CD4-positive, alpha-beta T cell treated with Interleukin-12 subunit alpha and Interleukin-12 subunit beta, for 1 hour (primary cell): ENCODE measurements around the gene ATP1A4.
"Not testable (repeated sequence)": the region's sequence is repeated elsewhere in the genome, so short reads cannot be mapped to it uniquely, and the experiment has no call there.

ENCODE experiments used
- DNase-seq: peaks from one replicate; pipeline ENCODE4 v3.0.0-alpha.2; 2020

The ATP1A4 gene

DNA sequence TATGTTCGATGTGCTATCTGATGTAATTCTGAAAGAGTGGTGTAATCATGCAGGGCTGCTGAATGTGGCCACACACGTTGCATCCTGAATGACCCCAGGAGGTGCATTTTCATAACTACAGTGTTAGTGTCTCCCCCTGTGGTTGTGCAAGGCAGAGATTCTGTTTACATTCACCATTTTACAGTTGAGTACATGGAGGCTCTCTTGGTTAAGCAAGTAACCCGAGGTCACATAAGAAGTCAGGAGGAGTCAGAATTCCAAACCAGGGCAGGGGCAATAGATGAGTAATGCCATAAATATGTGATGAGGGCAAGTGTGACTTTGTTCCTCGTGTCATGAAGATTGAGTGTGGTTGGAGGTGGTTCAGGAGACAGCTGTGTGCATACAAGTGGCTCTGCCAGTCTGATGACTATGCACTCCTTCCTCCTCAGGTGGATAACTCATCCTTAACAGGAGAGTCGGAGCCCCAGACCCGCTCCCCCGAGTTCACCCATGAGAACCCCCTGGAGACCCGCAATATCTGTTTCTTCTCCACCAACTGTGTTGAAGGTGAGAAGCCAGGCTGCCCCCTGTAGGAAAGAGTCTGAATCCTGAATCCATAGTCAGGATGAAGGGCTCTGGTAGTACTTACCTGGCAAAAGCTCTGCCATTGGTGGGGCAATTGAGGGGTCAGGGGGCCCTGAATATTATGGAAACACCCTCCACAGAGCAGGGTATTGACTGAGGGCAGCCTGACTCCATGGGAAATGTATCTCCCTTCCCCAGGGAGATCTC lies 26.5 kb upstream of the ATP1A4 start:
- no peak for DNase-seq

DNA sequence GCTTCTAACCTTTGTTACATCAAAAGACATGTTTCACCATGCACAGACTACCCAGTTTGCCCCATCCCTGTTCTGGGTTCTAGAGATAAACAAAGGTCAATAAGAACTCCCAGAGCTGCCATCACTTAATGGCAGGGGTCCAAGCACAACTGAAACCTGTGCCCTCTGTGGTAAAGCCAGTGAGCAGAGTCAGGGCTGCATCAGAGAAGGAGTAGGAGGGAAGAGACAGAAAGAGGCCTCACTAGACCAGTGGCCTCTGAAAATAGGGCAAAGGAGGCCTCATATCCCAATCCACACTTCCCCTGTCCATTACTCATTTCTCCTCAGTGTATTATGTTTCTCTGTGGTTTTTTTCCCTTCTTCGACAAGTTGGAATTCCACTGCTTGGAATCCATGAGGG lies 25.7 kb upstream of the ATP1A4 start:
- no peak for DNase-seq

DNA sequence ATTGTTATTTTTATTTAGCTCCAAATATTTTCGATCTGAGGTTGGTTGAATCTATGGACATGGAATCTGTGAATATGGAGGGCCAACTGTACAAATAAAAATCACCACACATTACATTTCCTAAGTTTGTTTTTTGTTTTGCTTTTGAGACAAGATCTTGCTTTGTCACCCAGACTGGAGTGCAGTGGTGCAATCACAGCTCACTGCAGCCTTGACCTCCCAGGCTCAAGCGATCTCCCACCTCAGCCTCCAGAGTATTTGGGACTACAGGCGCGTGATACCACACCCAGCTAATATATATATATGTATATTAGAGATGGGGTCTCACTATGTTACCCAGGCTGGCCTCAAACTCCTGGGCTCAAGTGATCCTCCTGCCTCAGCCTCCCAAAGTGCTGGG lies 25.1 kb upstream of the ATP1A4 start:
- DNase-seq: not testable (repeated sequence)

DNA sequence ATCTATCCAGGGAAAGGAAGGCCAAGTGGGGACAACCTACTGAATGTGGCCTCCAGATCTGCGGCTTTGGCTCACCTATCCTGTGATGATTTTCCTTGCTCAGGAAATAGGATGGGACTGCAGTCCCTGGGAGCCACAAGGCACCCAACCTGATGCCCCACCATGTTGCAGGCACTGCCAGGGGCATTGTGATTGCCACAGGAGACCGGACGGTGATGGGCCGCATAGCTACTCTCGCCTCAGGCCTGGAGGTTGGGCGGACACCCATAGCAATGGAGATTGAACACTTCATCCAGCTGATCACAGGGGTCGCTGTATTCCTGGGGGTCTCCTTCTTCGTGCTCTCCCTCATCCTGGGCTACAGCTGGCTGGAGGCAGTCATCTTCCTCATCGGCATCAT lies 24.0 kb upstream of the ATP1A4 start:
- no peak for DNase-seq

DNA sequence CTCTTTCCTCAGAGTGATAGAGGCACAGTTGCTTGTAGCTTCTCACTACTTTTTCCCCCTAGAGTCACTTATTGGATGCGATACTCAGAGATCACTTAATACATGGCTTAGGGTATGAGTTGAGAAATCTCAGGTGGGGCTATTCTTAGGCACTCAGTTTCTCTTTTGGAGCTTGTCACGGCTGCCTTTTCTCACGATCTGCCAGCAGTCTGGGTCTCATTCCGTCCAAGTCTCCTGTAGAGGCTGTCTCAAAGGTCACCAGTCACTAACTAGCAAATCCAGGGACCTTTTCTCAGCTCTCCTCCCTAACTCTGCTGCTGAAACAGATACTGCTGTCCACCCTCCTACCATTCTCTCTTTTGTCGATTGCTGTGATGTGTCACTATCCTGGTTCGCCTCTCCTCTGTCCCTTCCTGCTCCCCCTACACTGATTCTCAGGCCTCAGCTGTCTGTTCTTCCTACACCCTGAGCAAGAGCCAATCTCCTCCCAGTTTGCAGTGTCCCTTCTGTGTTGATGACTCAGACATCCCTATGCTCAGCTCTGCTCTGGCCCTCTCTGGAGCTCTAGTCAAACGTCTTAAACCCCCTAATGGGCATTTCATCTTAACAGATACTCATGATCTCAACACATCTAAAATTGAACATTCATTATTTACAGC lies 23.4 kb upstream of the ATP1A4 start:
- no peak for DNase-seq

DNA sequence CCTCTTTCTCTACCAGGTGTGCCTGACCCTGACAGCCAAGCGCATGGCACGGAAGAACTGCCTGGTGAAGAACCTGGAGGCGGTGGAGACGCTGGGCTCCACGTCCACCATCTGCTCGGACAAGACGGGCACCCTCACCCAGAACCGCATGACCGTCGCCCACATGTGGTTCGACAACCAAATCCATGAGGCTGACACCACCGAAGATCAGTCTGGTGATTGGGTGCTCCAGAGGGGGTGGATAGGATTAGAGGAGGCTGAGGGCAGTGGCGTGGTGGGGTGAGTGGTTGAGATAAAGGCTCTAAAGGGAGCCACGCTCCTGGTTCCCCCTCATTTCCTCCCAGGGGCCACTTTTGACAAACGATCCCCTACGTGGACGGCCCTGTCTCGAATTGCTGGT lies 22.8 kb upstream of the ATP1A4 start:
- DNase-seq: no peak

DNA sequence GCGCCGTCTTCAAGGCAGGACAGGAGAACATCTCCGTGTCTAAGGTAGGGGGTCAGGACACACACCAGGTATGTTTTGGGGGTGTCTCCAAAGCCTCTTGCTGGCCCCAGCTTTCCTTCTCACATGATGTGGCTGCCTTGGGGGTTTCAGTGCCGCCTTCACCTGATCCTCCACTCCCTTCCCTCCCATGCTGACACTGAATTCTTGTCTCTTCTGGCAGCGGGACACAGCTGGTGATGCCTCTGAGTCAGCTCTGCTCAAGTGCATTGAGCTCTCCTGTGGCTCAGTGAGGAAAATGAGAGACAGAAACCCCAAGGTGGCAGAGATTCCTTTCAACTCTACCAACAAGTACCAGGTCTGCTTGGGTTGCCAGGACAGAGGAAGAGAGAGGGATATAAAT lies 22.4 kb upstream of the ATP1A4 start:
- DNase-seq: no peak

DNA sequence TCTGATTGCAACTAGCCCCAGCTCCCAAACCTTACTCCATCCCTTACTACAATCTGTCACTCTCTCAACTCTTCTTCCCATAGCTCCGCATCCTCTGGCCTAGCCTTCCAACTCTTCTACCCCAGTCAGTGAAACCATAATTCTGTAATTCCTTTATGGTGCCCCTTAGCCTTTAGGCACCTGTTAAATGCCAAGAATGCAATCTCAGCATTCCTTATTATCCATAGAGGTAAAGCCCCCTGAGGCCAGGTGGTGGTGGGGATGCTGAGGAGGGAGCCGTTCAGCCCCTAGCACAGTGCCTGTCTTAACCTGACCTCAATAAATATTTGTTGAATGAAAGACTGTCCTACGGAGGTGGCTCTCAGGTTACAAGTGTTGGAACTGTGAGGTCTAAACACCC lies 21.8 kb upstream of the ATP1A4 start:
- no peak for DNase-seq

DNA sequence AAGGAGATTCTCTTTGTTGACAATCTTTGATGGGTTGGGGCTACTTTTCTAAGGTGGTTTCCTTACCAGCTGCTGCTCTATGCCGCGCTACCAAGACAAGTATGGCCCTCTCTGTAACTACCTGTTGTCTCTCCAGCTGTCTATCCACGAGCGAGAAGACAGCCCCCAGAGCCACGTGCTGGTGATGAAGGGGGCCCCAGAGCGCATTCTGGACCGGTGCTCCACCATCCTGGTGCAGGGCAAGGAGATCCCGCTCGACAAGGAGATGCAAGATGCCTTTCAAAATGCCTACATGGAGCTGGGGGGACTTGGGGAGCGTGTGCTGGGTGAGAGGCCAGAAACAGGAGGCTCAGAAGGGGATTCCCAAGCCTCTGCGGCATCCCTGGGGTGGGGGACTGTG lies 21.4 kb upstream of the ATP1A4 start:
- no peak for DNase-seq

DNA sequence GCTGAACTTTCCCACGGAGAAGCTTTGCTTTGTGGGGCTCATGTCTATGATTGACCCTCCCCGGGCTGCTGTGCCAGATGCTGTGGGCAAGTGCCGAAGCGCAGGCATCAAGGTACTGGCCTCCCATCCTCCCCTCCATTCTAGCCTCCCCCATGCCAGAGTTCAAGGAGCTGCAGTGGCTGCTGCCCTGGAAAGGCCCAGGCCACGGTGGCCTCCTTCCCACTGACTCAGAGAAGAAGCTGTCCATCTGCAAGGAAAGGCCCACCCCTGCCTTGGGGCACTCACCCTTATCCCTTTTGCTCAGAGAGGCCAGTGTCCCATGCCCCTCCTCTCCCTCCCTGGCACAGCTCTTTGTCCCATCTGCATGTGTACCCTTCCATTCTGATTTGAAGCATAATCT lies 20.9 kb upstream of the ATP1A4 start:
- no peak for DNase-seq

DNA sequence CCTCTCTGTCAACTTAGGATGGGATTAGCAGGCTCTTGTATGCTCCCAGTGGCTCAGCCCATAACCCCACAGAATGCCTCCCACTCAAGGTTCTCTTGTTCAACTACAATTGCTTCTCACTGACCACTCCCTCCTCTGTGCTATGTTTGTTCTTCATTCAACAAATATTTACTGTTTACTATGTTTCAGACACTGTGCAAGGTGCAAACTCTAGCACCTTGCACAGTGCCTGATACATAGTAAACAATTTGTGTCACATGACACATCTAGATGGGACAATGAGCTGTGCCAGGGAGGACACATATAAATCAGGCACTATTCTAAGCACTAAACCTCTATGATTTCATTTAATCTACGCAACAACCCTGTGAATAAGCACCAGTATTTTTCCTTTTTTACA lies 20.5 kb upstream of the ATP1A4 start:
- DNase-seq: no peak

DNA sequence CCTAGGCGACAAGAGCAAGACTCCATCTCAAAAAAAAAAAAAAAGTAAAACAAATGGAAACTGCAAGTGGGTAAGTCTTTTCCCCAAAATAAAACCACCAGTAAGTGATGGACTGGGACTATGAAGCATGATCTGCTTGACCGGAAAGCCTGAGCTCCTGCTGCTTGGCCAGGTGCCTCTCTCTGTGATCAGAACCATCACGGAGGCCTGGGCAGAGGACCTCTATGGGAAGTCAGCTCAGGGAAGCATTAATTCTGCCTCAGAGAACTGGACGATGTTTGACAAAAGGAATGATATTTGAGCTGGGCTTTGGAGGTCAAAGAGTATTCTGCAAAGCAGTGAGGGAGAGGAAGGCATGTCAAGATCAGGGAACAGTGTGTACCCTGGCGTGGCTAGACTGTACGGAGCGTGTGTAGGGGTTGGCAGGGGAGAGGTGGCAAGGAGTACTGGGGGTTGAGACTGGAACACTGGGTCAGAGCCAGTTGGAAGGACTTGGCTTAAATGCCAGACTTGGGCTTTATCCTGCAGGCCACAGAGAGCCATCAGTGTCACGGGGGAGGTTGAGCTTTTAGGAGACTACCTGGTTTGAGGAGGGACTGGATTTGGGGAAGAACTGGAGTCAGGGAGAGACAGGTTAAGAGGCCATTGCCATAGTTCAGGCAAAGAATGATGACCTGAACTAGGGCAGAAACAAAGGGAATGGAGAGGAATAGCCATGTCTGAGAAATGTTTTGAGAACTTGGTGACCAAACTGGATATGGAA lies 19.4 kb upstream of the ATP1A4 start:
- DNase-seq: no peak

DNA sequence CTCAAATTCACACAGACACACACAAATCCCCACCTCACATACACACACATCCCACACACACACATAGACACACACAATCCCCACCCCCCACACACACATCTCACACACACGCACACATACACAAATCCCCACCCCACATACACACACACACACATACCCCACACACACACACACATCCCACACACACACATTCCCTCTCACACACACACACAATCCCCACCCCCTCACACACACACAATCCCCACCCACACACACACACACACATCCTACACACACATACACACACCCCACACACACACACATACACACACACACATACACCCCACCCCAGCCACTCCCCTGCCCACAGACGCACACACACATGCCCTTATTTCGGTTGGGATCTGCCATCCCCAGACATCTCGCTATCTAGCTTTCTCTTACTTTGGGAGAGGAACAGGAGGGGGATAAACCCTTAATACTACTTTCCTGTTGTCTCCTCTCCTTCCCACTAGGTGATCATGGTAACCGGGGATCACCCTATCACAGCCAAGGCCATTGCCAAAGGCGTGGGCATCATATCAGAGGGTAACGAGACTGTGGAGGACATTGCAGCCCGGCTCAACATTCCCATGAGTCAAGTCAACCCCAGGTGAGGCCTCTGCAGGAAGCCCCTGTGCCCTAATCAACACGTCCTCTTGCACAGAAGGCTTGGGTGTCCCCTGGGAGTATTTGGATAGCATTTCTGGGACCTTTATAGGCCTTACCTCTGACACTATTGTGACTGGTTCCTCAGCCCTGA lies 17.2 kb upstream of the ATP1A4 start:
- DNase-seq: no peak

DNA sequence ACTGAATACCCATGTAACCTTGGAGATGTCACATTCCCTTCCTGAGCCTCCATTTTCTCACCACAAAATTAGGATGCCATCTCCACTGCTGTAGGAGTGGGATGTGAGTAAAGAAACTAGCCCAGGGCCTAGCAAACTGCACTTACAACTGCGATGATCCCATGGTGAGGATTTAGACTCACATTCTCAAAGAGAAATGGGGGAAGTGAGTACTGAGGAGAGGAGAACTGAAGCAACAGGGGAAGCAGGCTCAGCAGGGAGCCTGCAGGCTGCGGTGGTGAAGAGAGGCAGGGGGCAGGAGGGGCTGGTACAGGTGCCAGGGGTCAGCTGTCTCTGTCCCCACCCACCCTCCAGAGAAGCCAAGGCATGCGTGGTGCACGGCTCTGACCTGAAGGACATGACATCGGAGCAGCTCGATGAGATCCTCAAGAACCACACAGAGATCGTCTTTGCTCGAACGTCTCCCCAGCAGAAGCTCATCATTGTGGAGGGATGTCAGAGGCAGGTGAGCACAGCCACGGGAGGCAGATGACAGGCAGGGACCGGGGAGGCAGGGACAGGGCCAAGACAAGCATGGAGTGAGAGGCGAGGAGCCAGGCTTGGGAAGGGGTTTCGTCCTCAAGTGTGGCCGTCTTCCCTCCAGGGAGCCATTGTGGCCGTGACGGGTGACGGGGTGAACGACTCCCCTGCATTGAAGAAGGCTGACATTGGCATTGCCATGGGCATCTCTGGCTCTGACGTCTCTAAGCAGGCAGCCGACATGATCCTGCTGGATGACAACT lies 16.4 kb upstream of the ATP1A4 start:
- DNase-seq: no peak

DNA sequence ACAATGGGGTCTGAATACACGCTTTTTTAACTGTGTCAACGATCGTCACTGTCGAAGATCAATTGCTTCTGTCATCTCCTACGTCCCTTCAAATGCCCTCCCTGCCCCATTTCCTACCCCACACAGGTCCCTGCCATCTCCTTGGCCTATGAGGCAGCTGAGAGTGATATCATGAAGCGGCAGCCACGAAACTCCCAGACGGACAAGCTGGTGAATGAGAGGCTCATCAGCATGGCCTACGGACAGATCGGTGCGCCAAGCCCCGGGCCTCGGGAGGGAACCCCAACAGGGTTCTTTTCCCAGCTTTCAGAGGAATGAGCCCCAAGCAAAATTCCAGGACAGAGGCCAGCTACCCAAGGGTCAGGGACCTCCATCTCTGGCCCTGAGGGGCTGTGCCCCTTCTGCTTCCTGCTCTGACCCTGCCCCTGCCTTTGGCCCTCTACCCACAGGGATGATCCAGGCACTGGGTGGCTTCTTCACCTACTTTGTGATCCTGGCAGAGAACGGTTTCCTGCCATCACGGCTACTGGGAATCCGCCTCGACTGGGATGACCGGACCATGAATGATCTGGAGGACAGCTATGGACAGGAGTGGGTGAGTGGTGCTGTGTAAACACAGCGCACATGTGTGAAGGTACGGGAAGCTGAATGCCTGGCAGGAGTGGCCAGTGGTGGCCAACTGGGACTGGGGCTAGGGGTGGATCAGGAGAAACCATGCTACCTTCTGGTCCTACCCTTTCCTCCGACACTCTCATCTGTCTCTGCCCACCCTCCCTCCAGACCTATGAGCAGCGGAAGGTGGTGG lies 15.1 kb upstream of the ATP1A4 start:
- no peak for DNase-seq

DNA sequence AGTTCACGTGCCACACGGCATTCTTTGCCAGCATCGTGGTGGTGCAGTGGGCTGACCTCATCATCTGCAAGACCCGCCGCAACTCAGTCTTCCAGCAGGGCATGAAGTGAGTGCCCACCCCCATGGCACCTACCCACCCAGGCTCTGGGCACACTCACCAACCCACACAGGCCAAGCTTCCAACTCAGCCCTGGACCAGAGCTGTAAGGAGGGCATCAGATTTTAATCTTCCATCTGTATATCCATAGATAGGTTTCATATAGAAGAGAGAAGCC lies 14.5 kb upstream of the ATP1A4 start:
- DNase-seq: no peak

DNA sequence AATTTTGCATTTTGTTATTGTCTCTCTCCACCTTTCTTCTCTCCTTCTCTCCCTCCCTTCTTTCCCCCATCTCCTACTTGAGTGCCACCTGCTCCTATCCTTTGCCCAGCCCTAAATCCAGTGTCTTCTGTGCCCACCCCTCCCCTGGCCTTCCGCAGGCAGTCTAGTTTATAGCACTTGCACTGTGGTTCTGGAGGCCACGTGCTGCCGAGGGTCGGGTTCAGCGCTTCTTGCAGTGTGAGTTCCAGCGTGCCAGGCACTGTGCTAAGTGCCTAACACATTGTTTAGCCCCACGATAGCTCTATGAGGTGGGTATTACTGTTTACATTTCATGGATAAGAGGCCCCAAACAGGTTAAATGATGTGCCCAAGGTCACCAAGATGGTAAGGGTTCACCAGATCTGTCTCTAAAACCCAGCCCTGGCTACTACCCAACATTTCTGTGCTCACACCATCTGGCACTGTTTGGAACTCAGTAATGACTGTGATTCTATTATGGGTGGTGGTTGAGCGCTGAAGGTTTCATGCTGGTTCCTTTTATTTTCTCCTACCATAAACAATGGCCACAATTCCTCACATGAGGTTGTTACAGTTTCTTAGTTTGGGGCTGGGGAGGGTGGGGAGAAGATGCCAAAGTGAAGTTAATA lies 14.1 kb upstream of the ATP1A4 start:
- DNase-seq: no peak

DNA sequence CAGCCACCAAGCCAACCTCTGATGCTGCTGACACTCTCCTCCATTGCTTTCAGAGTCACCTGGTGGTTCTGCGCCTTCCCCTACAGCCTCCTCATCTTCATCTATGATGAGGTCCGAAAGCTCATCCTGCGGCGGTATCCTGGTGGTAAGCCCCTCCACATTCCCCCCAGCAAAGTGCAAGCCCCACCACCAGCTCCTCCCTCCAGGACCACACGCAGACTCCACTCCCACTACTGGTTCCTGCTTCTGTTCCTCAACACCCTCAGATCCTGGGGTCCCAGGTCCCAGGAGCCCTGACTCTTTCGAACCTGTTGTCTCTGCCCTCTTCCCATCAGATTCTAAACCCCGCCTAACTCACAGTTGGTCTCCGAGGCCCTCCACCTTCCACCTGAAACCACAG lies 11.6 kb upstream of the ATP1A4 start:
- no peak for DNase-seq

DNA sequence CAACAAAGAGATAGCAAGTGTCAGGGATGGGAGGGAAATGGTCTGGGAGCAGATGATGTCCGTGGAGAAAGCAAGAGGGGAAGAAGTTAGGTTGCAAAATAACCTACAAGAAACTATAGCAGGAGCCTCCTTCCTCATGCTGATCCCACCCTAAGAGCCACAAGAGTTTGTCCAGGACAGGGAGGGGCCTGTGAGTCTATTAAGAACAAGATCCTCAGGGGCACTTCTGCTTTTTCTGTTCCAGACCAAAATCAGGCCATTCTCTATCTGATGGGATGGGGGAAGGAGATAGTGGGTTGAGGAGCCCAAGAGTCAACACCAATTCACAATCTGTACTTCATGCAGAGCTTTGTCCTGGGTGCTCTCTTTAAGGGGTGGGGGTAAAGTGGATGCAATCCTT lies 7.7 kb upstream of the ATP1A4 start:
- DNase-seq: no peak

DNA sequence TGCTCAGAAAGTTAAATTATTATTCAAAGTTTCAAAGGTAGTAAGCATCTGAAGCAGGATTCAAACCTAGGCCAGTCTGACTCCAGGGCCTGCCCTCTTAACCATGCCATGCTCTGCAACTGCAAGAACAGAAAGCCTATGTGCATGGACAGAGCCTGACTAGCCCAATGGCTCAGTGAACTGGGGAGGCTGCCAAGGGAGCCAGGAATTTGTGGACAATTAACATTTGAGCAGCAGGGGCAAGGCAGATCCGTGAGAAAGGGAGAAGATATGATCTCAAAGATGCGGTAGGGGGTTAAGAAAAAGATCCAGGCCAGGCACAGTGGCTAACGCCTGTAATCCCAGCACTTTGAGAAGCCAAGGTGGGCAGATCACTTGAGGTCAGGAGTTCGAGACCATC lies 6.5 kb upstream of the ATP1A4 start:
- no peak for DNase-seq

DNA sequence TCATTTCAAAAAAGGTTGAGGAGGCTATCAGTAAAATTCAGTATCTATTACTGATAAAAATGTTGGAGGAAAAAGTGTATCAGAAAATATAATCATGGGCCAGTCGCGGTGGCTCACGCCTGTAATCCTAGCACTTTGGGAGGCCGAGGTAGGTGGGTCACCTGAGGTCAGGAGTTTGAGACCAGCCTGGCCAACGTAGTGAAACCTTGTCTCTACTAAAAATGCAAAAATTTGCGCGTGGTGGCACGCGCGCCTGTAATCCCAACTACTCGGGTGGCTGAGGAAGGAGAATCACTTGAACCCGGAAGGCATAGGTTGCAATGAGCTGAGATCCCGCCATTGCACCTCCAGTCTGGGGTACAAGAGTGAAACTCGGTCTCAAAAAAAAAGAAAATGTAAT lies 5.3 kb upstream of the ATP1A4 start:
- DNase-seq: no peak
